Mononuclear cell (primary cell): ENCODE data around the gene LRRC59. TPM values are rescaled to one million over a fixed set of nuclear protein-coding genes. Genes with fewer than 3 reads are reported as not detected.

Experiments used
- H3K27me3 ChIP-seq: 2 replicates; pipeline ENCODE4 v1.6.0; 2011; ENCODE audit warnings: low read length, control low read depth; ENCODE audit not compliant: insufficient read depth
- H3K4me1 ChIP-seq: 2 replicates; pipeline ENCODE4 v1.5.1; 2011; ENCODE audit warnings: mild to moderate bottlenecking, low read length, control low read depth; ENCODE audit not compliant: insufficient read depth
- H3K4me3 ChIP-seq: 2 replicates; pipeline ENCODE4 v1.5.1; 2011; ENCODE audit warnings: mild to moderate bottlenecking, low read length, moderate library complexity
- H3K9me3 ChIP-seq: 2 replicates; pipeline ENCODE4 v1.5.1; 2011; ENCODE audit warnings: low read depth, mild to moderate bottlenecking, control low read depth, low read length
- total RNA-seq: library from RNA; depleted of rRNA; stranded (reverse); fragments of >200 nt; gene quantifications from one replicate; pipeline ENCODE4 v1.2.3, GENCODE V29; 2012

Gene LRRC59
- 59.2 TPM for total RNA-seq

DNA sequence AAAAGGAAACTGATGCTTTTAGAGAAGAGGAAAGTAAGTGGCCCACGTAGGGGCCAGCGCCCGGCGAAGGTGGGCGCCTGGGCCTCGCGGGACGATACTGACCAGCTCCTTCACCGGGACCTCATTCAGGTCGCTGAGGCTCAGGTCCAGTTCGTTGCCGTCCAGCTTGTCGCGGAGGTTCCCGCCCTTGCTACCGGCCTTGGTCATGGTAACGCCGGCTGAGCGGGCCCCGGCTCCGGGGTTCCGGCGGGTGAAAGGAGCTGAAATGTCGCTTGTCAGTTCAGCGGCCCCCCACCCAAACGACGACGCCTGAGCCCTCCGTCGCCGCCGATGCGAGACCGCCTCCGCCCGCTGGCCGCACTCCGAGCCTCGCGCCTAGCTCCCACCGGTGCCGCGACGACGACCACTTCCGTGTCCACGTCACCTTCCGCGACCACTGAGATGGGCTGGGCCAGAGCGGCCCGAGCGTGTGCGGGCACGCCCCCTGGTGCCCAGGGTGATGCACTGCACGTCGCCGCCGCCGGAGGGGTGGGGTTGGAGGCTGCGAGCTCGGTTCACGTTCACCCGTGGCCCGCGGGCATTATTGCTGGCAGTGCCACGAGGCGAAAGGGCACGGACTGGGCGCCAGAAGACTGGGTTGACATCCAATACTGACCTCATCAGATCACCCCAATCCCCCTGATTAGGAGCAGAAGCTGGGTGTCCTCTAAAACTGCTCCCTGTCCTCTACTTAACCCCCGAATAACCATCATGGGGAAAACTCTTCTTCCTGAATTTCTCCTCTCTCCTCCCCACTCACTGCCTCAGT, at the start of gene LRRC59:
TSS of gene LRRC59 (minus strand) at position 413 of the 808 bp plus-strand sequence. CDS start at position 207, 206 bp downstream.
- Histone ChIP-seq H3K4me3 (peak within 1 kb of the TSS; percentile 97), H3K27me3 (no peaks in the 10 kb centered on the region), H3K4me1 (peaks cover 26% of the 10 kb centered on the region)

DNA sequence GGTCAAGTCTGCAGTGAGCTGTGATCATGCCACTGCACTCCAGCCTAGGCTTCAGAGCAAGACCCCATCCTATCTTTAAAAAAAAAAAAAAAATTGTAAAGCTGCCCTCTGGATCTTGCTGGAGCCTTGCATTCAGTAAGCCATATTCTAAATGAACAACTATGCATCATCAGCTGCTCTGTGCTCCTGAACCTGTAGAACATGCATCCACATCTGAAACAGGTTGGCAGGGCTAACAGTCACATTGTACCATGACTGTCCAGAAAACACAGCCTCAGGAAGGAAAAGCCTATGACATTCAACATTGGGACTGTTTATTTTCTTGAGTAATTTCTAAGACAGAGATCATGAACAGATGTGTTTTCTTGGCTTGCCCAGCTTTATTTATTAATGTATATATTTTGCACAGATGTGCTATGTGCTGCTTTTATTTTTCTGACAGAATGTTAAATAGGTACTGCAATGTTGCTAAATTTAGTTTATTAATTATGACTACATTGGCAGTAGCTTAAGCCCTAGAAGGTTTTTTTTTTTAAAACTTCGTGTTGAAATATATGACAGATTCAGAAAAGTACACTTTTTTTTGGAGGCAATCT, 48.5 kb upstream of the LRRC59 start:
- Histone ChIP-seq H3K4me1 (no peaks in the 10 kb centered on the region), H3K4me3 (no peak overlapping the region), H3K9me3 (no peaks in the 10 kb centered on the region), H3K27me3 (no peaks in the 10 kb centered on the region)

More for the DNA sequence above, at the start of gene LRRC59:
- no peaks in the 10 kb centered on the region for H3K9me3 ChIP-seq

DNA sequence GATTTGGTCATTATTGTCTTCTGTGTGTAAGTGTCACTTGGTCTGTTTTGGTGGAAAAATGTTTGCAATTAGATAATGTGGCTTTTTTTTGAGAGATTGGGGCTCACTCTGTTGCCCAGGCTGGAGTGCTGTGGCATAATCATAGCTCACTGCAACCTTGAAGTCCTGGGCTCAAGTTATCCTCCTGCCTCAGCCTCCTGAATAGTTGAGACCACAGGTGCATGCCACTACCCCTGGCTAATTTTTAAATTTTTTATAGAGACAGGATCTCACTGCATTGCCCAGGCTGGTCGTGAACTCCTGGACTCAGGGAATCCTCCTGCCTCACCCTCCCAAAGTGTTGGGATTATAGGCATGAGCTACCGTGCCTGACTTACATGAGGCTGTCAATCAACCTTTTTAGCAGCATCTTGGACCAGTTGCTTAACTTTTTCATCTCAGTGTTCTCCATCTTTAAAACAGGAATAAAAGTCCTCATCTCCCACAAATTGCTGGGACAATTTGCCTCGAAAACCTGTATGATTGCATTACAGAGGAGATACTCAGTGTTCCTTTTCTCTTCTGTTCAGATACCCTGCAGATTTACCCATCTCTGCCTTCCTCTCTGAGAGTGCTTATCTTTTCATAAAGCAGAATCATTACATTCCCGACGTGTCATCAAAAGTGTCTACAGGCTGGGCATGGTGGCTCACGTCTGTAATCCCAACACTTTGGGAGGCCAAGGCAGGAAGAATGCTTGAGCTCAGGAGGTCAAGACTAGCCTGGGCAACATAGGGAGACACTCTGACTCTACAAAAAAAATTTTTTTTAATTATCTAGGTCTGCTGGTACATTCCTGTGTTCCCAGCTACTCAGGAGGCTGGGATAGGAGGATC, 47.8 kb upstream of the LRRC59 start:
- Histone ChIP-seq H3K9me3 (no peaks in the 10 kb centered on the region), H3K4me1 (no peaks in the 10 kb centered on the region), H3K4me3 (no peak overlapping the region), H3K27me3 (no peaks in the 10 kb centered on the region)

DNA sequence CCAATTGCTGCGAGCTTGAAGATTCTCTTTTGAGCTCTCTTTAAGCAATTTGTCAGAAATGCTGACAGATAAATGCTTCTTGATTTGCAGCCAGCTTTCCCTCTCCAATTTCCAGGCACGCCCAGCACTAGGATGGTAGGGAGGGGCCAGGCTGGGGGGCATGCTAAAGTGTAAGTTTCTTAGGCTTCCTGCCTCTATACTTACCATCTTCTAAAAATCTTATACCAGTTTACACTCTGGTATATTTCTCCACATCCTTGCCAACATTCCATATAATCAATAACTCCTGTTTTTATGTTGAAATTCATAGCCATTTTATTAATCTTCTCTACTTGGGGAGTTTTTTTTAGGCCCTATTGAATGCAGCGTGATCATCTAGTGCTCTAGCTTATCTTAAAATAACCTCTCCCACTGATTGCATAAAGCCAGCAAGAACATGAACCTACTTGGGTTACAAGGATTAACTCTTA, 46.2 kb upstream of the LRRC59 start:
- no peak overlapping the region for H3K4me3 ChIP-seq

DNA sequence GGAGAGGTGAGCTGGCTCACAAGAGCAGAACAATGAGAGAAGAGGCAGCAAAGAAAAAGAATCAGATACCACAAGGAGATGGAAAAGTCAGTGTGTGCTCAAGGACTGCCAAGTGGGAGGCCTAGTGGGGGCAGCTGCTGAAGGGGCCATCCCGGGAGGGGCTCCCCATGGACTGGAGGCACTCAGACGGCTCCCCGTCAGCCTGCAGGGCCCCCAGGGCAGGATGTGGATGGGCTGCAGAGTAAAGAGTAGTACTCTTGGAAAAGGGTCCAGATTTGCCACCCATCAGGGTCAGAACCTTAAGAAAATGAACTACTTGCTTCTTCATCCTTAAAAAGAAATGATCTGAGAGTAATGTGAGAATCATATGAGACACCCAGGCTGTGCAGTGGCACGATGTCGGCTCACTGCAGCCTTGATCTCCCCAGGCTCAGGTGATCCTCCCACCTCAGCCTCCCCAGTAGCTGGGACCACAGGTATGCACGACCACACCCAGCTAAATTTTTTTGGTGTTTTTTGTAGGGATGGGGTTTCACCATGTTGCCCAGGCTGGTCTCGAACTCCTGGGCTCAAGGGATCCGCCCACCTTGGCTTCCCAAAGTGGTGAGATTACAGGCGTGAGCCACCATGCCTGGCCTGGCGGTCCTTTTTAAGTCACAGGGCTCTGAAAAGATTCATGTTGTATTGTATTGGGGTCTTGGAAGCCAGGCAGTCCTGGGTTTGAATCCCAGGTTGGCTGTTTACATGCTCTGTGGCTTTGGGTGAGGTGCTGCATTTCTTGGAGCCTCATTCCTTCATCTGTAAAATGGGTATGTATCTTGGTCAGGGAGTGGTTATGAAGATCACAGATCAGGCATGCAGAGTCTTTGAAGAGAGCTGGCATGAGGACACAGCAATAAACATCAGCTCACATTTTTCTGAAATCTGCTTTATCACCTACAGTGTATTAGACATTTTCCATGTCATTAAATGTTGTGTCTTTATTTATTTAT, 43.8 kb upstream of the LRRC59 start:
- Histone ChIP-seq H3K9me3 (no peaks in the 10 kb centered on the region), H3K4me3 (no peak overlapping the region), H3K27me3 (no peaks in the 10 kb centered on the region), H3K4me1 (no peaks in the 10 kb centered on the region)

More for the DNA sequence above, 46.2 kb upstream of the LRRC59 start:
- no peaks in the 10 kb centered on the region for H3K4me1 ChIP-seq
- H3K27me3 ChIP-seq, result no peaks in the 10 kb centered on the region
- H3K9me3 ChIP-seq, result no peaks in the 10 kb centered on the region

DNA sequence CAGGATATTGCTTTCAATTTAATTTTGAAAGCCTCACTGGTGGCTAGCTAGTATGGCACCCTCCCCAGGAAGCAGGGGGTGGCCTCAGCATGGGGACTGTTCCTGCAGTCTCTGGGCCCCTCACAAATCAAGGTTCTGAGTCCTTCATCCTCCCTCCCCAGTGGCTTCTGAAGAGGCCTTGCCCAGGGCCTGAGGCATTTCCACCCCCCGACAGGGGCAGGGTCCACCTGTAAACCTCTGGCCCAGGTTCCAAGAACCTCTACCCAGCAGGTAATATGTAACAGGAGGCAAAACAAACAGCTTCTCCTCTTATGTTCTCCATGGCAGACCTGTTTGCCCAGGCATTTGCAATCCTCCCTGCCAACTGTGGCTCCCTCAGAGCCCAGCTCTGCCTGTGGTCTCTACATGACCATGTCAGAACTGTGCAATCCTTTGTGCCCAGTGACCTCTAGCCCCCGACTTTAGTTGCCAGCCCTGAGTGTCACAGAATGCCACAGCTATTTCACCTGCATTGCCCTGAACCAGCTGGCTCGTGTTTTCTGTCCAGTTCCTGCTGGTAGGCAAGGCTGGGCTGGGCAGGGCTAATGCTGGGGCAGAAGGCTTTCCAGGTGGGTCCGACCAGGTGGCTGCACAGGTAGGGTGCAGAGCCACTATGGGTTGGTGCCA, 43.0 kb upstream of the LRRC59 start:
- Histone ChIP-seq H3K4me1 (no peaks in the 10 kb centered on the region), H3K4me3 (no peak overlapping the region), H3K9me3 (no peaks in the 10 kb centered on the region), H3K27me3 (no peaks in the 10 kb centered on the region)

DNA sequence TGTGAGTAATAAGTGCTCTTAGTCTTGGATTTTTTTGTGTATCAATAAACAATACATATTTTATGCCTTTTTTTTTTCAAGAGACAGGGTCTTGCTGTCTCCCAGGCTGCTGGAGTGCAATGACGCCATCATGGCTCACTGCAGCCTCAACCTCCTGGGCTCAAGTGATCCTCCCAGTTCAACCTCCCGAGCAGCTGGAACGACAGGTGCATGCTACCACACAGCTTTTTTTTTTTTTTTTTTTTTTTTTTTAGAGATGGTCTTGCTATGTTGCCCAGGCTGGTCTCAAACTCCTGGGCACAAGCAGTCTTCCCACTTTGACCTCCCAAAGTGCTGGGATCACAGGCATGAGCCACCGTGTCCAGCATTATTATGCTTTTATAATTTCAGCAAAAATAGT, 41.7 kb upstream of the LRRC59 start:
- Histone ChIP-seq H3K27me3 (no peaks in the 10 kb centered on the region), H3K9me3 (no peaks in the 10 kb centered on the region)

DNA sequence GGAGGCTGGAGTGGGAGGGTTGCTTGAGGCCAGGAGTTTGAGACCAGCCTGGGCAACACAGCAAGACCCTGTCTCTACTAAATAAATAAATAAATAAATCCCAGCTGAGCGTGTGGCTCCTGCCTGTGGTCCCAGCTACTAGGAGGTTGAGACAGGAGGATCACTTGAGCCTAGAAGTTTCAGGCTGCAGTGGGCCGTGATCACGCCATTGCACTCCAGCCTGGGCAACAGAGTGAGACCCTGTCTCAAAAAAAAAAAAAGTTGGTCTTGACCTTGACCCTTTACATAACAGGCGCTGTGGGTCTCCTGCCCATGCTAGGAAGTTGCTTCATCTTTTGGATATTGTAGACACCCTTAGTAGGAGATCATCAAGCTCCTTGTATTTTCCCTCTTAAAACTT, 40.1 kb upstream of the LRRC59 start:
- Histone ChIP-seq H3K27me3 (no peaks in the 10 kb centered on the region), H3K9me3 (no peaks in the 10 kb centered on the region), H3K4me1 (no peaks in the 10 kb centered on the region), H3K4me3 (no peak overlapping the region)

More for the DNA sequence above, 41.7 kb upstream of the LRRC59 start:
- Histone ChIP-seq H3K4me1 (no peaks in the 10 kb centered on the region), H3K4me3 (no peak overlapping the region)

DNA sequence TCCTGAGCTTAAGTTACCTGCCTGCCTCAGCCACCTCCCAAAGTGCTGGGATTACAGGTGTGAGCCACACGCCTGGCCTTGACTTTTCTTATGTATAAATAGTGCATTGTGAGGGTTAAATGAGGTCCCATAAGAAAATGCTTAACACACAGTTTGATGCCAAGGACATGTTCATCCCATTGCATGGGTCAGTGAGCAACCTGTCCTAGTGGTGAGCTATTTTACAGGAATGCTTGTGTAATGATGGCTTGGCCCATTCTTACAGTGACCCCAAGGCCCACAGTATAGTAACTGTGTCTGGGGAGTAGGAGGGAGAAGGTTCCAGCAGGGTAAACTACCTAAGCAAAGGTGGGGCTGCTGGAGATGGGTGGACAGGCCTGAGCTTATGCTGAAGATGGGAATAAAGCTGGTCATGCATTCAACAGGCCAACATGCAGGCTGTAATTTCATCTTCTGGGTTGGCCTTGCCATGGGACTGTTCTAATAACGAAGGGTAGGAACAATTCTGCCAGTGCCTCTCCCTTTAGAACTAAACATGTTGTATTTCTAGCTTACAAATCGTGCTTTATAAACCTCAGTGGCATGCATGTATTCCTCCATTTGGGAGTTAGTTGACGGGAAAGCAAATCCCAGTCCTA, 34.9 kb upstream of the LRRC59 start:
- Histone ChIP-seq H3K9me3 (no peaks in the 10 kb centered on the region), H3K4me1 (peaks cover 6% of the 10 kb centered on the region), H3K4me3 (no peak overlapping the region), H3K27me3 (no peaks in the 10 kb centered on the region)

DNA sequence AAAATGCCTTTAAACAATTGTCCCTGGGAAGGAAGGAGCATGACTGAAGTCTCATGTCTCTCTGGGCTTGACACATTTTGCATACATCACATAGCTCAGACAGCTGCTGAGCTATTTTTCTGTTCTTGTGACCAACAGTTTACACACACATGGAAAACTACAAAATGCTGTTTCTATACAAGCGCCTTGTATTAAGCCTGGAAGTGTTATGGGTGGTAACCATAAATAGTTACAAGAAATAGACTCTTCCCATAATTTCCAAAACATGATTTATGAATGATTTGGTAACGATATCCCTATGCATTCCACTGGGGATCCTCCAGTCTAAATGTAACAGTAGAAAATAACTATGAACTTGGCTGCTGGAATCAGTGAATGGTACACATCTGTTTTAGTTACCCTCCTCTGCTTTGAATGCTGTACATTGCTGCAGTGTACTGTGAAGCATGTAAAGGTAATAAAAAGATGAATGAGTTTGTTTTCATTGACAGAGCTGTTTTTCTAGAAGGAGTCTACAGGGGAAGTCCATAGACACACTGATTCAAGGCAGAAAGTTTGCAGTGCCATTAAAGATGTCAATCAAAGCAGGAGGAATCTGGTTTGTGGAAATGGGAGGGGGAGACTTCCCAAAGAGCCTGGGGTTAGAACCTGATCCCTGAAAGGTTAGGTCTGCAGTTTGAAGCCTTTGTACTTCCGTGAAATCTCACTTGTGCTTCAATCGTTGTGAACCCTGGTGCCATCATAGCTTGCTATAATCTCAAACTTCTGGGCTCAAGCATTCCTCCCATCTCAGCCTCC, 33.7 kb upstream of the LRRC59 start:
- H3K9me3 ChIP-seq, result no peaks in the 10 kb centered on the region
- H3K27me3 ChIP-seq, result no peaks in the 10 kb centered on the region
- peaks cover 15% of the 10 kb centered on the region for H3K4me1 ChIP-seq
- no peak overlapping the region for H3K4me3 ChIP-seq

DNA sequence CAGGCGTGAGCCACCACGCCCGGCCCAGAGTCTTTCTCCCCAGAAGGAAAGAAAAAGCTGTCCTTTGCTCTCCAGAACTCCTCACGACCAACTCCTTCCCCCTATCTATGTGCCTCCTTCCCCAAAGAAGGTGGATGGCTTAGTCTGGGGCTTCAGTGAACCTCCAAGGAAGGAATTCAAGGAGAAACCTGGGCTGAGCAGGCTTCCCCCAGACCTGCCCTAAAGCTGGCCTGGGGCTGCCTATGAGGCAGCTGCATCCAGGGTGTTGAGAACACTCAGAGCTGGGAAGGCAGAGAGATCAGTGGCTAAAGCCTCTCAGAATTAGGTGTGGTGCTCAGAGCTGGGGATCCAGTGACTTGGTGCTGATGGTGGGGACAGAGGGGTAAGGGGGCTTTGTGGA, 32.5 kb upstream of the LRRC59 start:
- H3K4me1 ChIP-seq, result peaks cover 23% of the 10 kb centered on the region
- no peak overlapping the region for H3K4me3 ChIP-seq
- H3K9me3 ChIP-seq, result no peaks in the 10 kb centered on the region
- no peaks in the 10 kb centered on the region for H3K27me3 ChIP-seq

DNA sequence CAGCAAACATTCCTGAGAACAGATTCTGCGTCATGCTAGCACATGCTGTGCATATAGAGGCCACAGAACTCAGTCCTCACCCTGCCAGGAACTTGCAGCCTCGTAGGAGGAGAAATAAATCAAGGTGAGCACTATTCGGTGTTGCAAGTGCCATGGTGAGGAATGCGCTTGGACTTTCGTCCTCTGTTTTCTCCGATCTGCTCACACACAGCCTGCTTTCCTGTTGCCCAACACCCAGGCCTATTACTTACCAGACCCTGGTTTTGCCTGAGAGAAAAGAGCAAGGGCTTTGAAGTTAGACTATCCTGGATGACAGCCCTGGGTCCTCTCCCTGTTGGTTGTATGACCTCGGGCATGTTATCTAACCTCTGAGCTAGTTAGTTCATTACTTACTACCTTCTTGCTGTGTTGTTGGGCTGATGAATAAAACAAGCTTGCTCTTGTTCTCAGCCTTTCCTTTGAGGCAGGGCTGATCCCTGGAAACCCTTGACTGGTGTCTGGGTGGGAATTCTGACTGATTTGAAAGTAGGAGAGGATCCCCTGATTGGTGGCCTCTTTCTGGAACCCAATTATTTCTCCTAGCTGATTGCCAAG, 31.6 kb upstream of the LRRC59 start:
- Histone ChIP-seq H3K4me1 (peaks cover 32% of the 10 kb centered on the region), H3K27me3 (no peaks in the 10 kb centered on the region), H3K4me3 (no peak overlapping the region), H3K9me3 (no peaks in the 10 kb centered on the region)
